GM21515 (cell line): Measurements from ENCODE around the gene PDIK1L.
A peak's percentile ranks its signal among the peaks of the same experiment; 100 is the strongest.

ENCODE experiments used
- ATAC-seq: cut with Tn5 transposase; IDR thresholded peaks from one replicate; pipeline ENCODE4 v1.9.1; 2021; ENCODE audit not compliant: unreplicated experiment

Gene PDIK1L

DNA sequence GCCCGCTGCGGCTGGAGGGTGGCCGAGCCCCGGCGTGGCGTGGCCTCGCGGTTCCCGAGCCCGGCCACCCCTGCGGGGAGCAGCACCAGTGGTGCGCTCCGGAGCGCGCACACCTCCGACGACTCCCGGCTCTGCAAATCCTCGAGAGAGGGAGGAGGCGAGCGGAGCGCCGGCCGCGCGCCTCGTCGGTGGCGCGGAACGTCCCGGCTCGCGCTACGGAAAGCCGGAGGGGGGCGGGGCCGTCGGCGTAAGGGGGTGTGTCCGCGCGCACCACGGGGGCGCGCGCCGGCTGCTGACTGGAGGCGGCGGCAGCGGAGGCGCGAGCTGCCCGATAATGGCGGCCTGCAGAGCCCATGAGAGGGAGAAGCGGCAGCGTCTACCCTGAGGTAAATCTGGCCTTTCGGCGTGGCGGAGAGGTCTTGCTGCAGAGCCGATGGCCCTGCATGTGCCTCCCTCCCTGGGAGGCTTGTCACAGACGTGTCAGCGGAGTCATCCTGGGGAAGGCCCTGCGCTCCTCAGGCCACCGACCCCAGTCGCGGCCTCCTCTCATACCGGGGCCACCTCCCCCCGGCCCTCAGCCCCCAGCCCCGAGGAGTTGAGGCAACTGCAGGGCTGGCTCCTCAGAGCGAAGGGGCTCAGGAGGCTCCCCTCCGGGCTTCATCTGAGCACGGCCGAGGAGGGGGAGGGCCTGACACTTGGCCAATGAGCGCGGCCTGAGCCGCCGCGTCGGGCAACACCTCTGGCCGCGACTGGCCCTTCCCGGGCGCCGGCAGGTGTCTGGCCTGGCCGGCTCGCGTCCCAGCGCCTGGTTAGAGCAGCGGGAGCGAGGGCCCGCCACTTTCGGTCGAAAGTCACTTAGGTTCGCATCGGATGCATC is at the start of gene PDIK1L:
PDIK1L (plus strand) TSS at position 295 of the 877 bp plus-strand sequence. CDS start 2,485 bp downstream, outside the sequence.
- ATAC-seq: peak; percentile 59

DNA sequence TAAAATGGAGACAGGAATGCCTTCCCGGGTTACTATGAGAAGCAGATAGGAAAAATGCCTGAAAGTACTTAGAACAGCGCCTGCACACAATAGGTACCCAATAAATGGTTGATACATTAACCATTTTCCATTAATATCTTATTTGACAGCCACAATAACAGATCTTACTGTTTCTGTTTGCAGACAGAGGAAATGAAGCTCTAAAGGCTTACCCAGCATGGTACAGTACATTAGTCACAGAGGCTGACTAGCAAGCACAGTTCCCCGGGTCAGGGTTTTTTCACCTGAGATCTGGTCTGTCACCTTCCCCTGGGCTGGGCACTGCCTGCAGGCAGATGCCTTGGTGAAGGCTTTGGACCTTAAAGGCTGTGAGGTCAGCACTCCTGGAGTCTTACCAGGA is 47.1 kb upstream of the PDIK1L start:
- ATAC-seq: no peak

DNA sequence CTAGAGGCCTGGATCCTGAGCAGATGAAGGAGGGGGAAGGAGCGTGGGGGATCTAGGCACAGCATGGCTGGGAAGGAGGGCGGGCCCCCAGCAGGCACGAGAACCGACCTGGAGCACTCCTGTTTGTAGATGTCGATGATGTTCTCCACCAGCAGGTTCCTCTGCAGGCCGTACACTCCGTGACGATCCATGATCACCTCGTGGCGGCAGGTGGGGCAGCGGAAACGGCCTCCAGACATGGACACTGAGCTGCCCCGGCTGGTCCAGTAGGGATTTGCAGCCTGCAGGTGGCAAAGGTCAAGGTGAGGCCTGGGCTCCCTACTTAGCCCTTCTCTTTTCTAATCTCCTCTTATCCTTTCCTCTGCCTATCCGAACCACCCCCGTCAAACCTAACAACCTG is 45.5 kb upstream of the PDIK1L start:
- ATAC-seq: no peak

DNA sequence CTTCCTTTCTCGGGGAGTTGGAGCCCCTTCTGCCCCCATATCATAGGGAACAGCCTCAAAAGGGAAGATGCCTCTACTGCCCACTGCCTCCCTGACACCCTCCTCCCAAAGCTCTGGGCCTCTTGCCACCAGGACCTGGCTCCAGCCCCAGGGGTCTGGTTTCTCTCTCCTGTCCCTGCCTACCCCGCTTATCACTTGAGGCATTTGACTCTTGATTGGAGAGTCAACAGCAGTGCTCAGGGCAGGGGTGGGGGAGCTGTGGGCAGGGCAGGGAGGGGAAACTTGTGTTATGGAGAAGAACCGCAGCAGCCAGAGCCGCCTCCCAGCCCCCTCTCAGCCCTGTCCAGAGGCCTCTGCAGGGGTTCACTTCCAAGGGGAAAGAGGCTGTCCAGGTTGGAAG is 44.8 kb upstream of the PDIK1L start:
- no peak for ATAC-seq

DNA sequence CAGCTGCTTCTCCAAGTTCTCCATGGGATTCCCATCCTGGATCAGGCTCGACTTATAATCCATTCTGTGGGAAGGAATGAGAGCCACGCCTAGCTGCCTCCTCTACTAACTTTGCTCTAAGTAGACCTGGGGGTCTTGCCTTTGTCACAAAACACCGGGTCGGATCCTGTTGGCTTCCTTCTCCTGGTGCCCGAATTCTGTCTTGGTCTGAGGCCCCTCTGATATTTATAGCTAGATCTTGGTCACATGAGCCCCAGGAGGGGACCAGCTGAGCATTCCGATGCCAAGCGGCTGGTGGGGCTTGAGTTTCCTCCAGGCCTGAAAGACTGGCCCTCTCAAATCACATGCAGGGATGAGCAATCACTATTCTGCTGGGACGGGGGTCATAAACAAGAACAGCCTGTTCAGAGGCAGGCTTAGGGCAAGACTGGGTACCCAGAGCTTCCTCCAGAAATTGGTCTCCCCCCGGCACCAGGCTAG is 44.2 kb upstream of the PDIK1L start, which contains the start of gene TRIM63:
TRIM63 (minus strand) TSS at position 199 of the 480 bp plus-strand sequence; CDS start at position 63, 136 bp downstream.
- no peak for ATAC-seq

DNA sequence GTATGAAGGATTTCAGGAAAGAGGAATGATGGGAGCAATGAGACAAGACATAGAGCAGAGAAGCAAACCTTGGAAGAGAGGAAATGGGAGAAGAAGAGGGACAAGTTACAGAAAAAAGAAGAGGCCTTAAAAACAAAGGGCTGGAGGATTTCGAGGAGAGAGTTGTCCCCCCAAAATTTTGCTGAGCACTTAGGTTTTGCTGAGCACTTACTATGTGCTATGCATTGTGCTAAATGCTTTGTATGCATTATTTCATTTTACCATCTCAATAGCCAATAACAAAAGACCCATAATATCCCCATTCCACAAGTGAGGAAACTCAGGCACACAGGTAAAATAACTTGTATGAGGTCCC is 41.7 kb upstream of the PDIK1L start:
- ATAC-seq: no peak

DNA sequence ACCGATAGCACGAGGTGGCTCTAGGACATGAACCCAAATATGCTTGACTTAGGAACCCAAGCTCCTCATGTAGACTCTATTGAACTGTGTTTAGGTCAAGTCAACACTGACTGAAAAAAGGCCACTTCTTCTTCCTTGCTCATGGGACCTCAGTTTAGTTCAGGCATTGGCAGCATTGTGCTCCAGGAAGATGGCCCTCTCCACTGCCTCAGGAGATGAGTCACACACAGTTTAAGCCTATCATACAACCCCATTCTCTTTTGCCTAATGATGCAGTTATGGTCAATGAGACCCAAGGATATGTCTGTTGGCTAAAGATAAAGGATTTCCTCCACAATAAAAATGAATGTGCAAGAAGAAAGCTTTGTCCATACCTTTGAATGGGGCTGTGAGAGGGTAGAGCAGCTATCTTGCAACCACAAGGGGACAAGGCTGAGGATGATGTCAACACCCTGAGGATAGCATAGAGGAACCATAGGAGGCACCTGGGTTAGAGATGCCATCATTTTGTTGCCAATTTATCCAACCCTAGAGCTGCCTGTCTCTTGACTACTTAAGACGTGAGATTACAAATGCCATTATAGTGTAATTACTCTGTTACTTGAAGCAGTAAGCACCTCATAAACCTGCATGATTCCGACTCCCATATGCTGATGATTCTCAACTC is 41.2 kb upstream of the PDIK1L start:
- ATAC-seq: no peak

DNA sequence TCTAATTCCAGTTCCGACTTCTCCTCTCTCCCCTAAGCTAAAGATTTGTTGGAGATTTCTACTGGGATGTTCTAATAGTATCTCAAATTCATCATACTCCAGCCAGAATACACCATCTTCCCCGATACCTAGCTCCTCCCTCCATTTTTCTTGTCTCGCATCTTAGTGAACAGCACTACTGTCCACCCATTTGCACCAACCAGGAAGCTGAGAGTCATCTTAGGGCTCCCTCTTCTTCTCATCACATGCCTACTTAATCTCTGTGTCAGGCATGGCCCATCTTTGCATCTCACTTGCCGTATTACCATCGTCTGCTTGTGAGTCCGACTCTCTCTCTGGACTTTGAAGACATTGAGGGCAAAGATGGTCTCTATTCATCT is 40.7 kb upstream of the PDIK1L start:
- no peak for ATAC-seq

DNA sequence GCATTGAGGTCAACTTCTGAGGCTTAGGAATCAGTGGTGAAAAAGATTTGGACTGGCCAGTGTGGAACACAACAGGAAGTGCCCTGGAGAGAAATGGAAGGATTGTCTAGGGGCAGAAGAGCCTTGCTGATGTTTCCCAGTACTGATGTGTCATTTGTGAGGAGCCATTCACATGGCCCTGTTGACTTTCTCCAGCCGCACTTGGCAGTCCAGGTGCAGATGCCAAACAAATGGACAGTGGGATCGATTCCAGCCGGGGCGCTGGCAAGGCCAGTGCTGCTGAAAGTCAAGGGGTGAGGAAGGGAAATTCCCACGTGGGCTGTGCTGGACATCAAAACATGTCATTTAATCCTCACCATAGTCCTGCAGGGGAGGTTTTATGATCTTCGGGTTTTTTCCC is 39.3 kb upstream of the PDIK1L start:
- no peak for ATAC-seq

DNA sequence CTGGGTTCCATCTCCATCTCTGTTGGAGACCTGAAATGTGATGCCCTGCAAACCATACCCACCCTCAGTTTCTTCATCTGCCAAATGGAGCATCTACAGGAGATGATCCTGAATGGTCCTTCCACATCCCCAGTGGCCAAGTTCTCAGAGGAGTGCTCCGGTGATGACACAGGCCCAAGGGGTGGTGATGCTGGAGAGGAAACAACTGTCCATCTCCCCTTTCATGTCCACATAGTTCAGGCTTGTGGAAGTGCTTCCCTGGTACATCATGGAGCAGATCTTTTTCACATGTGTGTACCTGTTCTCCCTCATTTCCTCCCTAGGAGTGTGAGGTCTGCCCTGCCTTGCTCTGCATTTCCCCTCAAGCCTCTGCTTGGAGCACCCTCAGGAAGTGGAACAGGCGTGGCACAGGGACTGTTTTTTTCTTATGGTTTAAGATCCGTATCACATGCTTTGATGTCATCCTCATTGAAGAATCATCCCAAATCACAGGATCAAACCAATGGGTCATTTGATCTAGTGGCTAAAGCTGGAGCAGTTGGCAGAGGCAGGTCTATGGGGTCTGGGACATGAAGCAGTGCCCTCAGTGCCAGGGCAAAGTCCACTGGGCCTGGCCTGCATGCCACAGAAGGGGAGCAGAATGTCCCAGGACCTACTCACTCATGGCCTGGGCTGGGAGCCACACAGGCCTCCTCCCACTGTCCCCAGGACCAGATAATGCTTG is 36.0 kb upstream of the PDIK1L start:
- ATAC-seq: no peak

DNA sequence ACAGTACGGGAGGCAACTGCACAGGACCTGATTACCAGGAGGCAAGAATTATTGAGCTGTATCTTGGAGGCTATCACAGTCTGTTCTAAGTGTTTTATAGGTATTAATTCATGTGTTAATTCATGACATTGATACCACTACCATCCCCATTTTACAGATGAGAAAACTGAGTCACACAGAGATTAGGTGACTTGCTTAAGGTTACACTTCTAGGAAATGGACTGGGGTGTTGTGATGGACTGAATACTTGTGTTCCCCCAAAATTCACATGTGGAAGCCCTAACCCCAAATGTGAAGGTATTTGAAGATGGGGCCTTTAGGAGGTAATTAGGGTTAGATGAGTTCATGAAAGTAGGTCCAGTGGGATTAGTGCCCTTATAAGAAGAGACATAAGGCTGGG is 34.1 kb upstream of the PDIK1L start:
- no peak for ATAC-seq

DNA sequence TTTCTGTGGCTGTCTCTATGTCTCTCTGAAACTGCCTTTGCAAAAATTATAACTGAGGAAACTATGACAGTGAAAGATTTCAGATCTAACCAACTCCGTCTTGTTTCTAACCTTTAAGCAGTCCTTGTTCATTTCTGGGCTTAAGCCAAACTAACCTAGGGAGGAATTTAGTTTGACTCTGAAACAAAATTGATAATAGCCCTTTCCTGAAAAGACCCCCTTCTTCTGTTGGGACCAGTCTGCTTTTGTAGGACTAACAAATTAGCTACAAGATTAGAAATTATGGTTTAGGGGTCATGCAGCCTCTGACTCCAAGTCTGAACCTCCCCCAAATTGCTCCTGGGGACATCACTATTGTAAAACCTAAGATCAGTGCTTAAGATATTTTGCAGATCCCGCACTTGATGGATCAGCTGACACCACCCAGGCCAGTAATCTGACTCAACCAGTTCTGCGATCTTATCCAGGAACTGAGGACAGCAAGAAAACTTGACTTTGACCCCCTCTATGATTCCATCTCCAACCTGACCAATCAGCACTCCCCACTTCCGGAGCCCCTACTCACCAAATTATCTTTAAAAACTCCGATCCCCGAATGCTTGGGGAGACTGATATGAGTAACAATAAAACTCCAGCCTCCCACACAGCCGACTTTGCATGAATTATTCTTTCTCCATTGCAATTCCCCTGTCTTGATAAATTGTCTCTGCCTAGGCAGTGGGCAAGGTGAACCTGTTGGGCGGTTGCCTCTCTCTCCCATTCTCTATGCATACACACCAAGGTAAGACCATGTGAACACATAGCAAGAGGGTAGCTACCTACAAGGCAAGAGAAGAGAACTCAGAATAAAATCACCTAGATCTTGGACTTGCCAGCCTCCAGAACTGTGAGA is 33.1 kb upstream of the PDIK1L start:
- no peak for ATAC-seq

DNA sequence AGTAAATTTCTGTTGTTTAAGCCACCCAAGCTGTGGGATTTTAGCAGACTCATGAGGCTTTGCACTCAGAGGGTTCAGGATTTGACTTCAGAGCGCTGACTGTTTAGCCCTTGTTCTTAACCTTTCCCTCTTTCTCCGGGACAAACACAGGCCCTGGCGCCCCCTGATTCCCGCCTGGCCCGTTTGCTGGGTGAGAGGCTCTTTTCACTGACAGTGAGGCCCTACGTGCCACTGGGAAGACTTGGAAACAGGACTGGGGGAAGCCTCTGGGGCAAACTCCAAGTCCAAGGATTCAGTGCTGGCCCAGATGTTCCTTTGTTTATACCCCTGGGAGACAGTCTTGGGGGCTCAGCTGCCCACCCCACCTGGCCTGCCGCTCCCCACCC is 32.5 kb upstream of the PDIK1L start:
- ATAC-seq: no peak

DNA sequence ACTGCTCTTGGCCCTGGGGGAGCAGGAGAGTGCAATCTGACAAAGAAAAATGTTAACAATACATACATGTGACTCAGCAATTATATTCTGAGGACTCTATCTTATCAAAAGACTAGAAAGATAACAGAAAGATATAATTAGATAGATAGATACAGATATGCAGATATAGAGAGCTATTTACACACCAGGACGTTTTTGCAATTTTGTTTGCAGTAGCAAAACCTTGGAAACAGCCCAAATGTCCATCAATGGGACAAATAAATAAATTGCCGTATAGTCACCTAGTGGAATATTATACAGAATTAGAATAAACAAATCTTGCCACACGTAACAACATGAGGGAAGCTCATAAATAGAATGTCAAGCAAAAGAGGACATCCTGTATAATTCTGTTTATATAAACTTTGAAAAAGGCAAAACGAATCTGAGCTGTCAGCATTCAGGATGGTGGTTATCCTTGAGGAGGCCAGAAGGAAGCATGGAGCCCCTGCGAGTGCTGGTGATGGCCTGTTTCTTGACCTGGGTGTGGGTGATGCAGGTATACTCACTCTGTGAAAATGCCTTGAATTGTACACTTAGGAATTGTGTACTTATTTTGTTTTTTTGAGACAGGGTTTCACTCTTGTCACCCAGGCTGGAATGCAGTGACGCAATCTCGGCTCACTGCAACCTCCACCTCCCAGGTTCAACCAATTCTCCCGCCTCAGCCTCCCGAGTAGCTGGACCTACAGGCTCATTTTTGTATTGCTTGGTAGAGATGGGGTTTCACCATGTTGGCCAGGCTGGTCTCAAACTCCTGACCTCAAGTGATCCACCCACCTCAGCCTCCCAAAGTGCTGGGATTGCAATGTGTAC is 31.4 kb upstream of the PDIK1L start:
- no peak for ATAC-seq

DNA sequence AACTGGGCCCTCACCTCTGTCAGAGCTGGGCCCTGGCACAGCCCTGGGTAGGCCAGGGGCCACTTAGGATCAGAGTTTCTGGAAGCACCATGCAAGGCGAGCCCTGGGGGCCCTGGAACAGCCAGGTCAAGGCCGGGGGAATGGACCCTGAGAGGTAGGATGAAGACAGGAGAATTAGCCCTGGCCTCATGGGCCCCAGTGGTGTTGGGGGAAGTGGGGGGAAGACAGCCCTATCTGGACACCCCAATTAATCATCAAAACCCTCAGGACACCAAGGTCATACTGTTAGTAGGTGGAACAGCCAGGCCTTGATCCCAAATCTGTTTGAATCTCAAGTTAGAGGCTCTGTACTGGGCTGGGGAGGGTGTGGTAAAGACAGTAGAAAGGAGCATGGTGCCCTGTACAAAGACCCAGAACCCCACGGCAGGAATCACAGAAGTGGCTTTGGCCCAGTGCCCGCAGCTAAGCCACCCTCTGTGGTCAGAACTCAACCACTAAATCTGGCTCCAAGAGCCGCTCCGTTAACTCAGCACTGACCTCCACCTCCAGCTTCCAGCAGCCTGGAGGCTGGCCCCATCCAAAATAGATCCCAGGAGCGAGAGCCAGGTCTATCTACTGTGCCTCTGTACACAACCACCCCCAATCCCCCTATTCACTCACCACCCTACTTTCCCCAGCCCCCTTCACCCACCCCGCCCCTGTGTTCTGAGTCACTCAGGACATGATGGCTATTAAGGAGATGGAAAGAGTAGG is 30.2 kb upstream of the PDIK1L start:
- no peak for ATAC-seq

DNA sequence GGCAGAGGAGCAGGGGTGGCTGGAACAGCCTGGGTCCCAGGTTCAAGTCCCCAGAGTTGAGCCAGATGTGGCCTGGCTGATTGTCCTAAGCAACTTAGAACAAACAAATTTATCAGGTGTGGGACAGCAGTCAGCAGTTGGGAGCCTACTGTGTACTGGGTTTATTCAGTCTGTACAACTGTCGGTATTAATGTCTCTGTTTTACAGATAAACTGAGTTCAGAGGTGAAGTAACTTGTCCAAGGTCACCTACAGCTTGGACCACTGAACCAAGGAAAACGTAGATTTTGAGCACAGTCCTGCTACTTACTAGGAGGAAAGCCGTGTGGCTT is 29.6 kb upstream of the PDIK1L start:
- ATAC-seq: no peak

DNA sequence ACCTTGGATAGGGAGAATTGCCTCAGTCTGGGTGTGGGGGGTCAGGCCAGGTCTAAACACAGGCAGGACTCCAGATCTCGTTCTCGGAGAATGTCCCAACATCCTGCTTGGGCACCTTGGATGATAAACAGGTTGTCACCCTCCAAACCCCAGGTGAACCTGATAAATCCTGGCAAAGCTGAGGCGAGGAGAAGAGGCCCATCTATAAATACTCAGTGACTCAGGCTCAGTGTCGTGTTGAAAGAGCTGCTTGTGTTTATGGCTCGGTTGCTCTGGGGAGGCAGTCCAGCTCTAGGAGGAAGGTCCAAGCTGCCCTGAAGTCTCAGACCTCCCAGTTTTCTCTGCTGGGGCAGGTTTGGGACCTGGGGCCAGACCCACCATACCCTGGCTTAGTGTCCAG is 28.4 kb upstream of the PDIK1L start:
- ATAC-seq: no peak

DNA sequence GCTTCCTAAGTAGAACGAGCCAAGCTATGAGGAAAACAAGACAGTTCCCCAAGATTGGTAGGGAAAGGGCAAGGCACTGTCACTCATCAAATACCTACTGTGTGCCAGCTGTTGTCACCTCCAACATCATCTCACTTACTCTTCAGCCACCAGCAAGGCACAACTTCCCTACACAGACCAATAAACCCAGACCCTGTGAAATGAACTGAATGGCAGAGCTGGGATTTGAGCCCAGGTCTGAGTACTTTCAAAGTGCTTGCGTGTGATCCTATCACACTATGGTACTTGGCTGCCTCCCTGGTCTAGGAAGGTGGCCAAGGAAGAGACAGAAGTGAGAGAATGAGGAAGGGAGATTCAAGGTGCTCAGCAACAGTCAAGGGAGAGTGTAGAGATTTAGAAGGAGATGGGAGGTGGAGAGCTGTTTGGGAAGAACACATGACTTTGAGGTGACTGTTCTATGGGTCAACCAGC is 27.5 kb upstream of the PDIK1L start:
- ATAC-seq: no peak

DNA sequence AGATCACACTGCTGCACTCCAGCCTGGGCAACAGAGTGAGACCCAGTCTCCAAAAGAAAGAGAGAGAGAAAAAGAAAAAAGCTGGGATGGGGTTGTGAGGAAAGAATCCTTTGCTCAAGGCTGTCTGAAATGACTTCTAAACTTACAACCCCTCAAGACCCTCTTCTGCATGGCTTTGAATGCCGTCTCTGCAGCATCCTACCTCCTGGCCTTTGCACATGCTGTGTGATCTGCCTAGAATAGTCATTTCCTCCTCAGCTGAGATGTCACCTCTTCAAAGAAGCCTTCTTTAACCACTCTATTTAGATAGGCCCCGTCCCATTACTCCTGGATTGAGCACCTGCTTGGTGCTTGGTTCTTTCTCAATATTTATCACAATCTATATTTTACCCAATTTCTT is 26.8 kb upstream of the PDIK1L start:
- ATAC-seq: no peak
